ENCODE measurements around the gene CLIP2. TPM values are rescaled to one million over a fixed set of nuclear protein-coding genes. Genes with fewer than 3 reads are reported as not detected.
"Not testable (repeated sequence)": the region's sequence is repeated elsewhere in the genome, so short reads cannot be mapped to it uniquely, and the experiment has no call there.

The CLIP2 gene
- total RNA-seq, 1 donor from 2014 or later: 12.9 TPM

- peak; percentile 41 for DNase-seq (ENCODE audit: low read depth)
- not testable (repeated sequence) for FAIRE-seq; H3K4me3 ChIP-seq (ENCODE audit: low read depth, low read length); H3K27me3 ChIP-seq (ENCODE audit: control insufficient read depth, insufficient read depth, low read length); H3K36me3 ChIP-seq (ENCODE audit: control insufficient read depth, insufficient read depth, low read length)
- peak; percentile 56 for TF ChIP-seq CTCF (IDR thresholded peaks at IDR 0.05; ENCODE audit: insufficient read depth, low read length, severe bottlenecking)
These were observed 104.5 kb downstream of the CLIP2 start for GRCh38 chr7:74393722-74394121.

GRCh38 chr7:74394601-74395000 is 105.4 kb downstream of the CLIP2 start:
- peak; percentile 66 for FAIRE-seq

GRCh38 chr7:74395745-74396311 is 106.6 kb downstream of the CLIP2 start:
- Histone ChIP-seq H3K4me3 (ENCODE audit: low read depth, low read length) (no peak overlapping the region), H3K27me3 (ENCODE audit: control insufficient read depth, insufficient read depth, low read length) (no peaks in the 10 kb centered on the region), H3K36me3 (ENCODE audit: control insufficient read depth, insufficient read depth, low read length) (peaks cover 4% of the 10 kb centered on the region)
- no peak for TF ChIP-seq CTCF (IDR thresholded peaks at IDR 0.05; ENCODE audit: insufficient read depth, low read length, severe bottlenecking)
- no peak for FAIRE-seq
- no peak for DNase-seq (ENCODE audit: low read depth)

More at GRCh38 chr7:74394601-74395000, 105.4 kb downstream of the CLIP2 start:
- not testable (repeated sequence) for H3K4me3 ChIP-seq (ENCODE audit: low read depth, low read length); H3K36me3 ChIP-seq (ENCODE audit: control insufficient read depth, insufficient read depth, low read length); H3K27me3 ChIP-seq (ENCODE audit: control insufficient read depth, insufficient read depth, low read length)
- DNase-seq (ENCODE audit: low read depth): peak; percentile 23
- TF ChIP-seq CTCF (IDR thresholded peaks at IDR 0.05; ENCODE audit: insufficient read depth, low read length, severe bottlenecking): peak; percentile 63

- Histone ChIP-seq H3K27me3 (ENCODE audit: control insufficient read depth, insufficient read depth, low read length) (no peaks in the 10 kb centered on the region), H3K4me3 (ENCODE audit: low read depth, low read length) (no peak overlapping the region), H3K36me3 (ENCODE audit: control insufficient read depth, insufficient read depth, low read length) (peaks cover 4% of the 10 kb centered on the region)
- TF ChIP-seq CTCF (IDR thresholded peaks at IDR 0.05; ENCODE audit: insufficient read depth, low read length, severe bottlenecking): no peak
- DNase-seq (ENCODE audit: low read depth): no peak
- no peak for FAIRE-seq
These were observed 107.8 kb downstream of the CLIP2 start for GRCh38 chr7:74396993-74397392.

GRCh38 chr7:74398426-74398825 is 109.2 kb downstream of the CLIP2 start:
- FAIRE-seq (no peak), DNase-seq (ENCODE audit: low read depth) (no peak)
- Histone ChIP-seq H3K4me3 (ENCODE audit: low read depth, low read length) (no peak overlapping the region), H3K36me3 (ENCODE audit: control insufficient read depth, insufficient read depth, low read length) (peaks cover 5% of the 10 kb centered on the region), H3K27me3 (ENCODE audit: control insufficient read depth, insufficient read depth, low read length) (no peaks in the 10 kb centered on the region)
- no peak for TF ChIP-seq CTCF (IDR thresholded peaks at IDR 0.05; ENCODE audit: insufficient read depth, low read length, severe bottlenecking)

- FAIRE-seq (no peak), DNase-seq (ENCODE audit: low read depth) (no peak)
- peaks cover 5% of the 10 kb centered on the region for H3K36me3 ChIP-seq (ENCODE audit: control insufficient read depth, insufficient read depth, low read length)
- TF ChIP-seq CTCF (IDR thresholded peaks at IDR 0.05; ENCODE audit: insufficient read depth, low read length, severe bottlenecking): no peak
- H3K27me3 ChIP-seq (ENCODE audit: control insufficient read depth, insufficient read depth, low read length): no peaks in the 10 kb centered on the region
- no peak overlapping the region for H3K4me3 ChIP-seq (ENCODE audit: low read depth, low read length)
These were observed 109.8 kb downstream of the CLIP2 start for GRCh38 chr7:74399006-74399405.

All from bronchial epithelial cell (primary cell).